DND-41 (cell line): ENCODE measurements around the gene RABL6.

Source experiments
- EZH2 ChIP-seq: IDR thresholded peaks from 3 replicates; pipeline ENCODE4 v1.6.1; 2012; ENCODE audit warnings: borderline replicate concordance, low read depth, mild to moderate bottlenecking, moderate library complexity, low read length, inconsistent platforms; ENCODE audit not compliant: severe bottlenecking
- TF ChIP-seq, protein P1 (sequence below): IDR thresholded peaks from 2 replicates; pipeline ENCODE4 v1.5.1; 2012; ENCODE audit warnings: borderline replicate concordance, low read length, moderate library complexity, mild to moderate bottlenecking; ENCODE audit not compliant: poor library complexity, severe bottlenecking; ENCODE audit errors: extremely low read depth

DNA sequence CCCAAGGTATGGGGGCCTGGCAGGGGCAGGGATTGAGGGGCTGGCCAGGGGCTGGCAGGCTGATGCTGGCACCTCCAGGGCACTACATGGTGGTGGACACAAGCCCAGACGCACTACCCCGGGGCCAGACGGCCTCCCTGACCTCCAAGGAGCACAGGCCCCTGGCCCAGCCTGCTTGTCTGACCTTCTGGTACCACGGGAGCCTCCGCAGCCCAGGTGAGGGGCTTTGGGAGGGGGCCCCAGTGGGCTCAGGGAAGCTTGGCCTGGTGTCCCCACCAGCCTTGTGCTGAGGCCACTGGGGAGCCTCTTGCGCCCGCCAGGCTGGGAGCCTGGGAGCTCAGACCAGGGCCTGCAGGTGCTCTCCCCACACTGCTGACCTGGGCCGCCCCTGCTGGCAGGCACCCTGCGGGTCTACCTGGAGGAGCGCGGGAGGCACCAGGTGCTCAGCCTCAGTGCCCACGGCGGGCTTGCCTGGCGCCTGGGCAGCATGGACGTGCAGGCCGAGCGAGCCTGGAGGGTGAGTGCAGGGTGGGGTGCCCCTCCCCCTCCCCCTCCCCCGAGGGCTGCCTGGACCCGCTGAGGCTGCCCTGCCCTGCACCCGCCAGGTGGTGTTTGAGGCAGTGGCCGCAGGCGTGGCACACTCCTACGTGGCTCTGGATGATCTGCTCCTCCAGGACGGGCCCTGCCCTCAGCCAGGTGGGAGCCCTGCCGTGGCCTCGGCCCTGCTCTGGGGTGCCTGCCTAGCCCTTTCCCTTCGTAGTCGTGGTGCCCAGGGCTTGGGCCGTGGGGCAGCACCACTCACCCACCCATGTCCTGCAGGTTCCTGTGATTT is 50.0 kb downstream of the RABL6 start:
- TF ChIP-seq, protein P1, sequence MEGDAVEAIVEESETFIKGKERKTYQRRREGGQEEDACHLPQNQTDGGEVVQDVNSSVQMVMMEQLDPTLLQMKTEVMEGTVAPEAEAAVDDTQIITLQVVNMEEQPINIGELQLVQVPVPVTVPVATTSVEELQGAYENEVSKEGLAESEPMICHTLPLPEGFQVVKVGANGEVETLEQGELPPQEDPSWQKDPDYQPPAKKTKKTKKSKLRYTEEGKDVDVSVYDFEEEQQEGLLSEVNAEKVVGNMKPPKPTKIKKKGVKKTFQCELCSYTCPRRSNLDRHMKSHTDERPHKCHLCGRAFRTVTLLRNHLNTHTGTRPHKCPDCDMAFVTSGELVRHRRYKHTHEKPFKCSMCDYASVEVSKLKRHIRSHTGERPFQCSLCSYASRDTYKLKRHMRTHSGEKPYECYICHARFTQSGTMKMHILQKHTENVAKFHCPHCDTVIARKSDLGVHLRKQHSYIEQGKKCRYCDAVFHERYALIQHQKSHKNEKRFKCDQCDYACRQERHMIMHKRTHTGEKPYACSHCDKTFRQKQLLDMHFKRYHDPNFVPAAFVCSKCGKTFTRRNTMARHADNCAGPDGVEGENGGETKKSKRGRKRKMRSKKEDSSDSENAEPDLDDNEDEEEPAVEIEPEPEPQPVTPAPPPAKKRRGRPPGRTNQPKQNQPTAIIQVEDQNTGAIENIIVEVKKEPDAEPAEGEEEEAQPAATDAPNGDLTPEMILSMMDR: no peak
- no peak for TF ChIP-seq EZH2
